Measurements from ENCODE around the gene PCNX2. TPM values are rescaled to one million over a fixed set of nuclear protein-coding genes. Genes with fewer than 3 reads are reported as not detected.
A peak's percentile ranks its signal among the peaks of the same experiment; 100 is the strongest.

Gene PCNX2
- total and polyA plus RNA-seq, 4 experiments from 2014 or later, result 1.8 to 109 (median 55.7) TPM

GRCh38 chr1:233240829-233241682 lies 54.5 kb downstream of the PCNX2 start:
- CTCF ChIA-PET (ENCODE audit: partially characterized antibody), result no interaction called here
- intact Hi-C loops (cut with micrococcal nuclease), result loop anchor here (5.0 kb wide), 1 partner anchor 604 kb away; no protein-coding TSS in a partner anchor
- H3K4me3 Mint-ChIP-seq, result no peak overlapping the region
- POLR2A ChIA-PET (ENCODE audit: partially characterized antibody), result no interaction called here
- peak overlapping the region in 1 of 7 donors; percentile 34 for H3K27ac Mint-ChIP-seq
- no peaks in the 10 kb centered on the region for H3K27me3 Mint-ChIP-seq
- Histone ChIP-seq H3K4me3 (ENCODE audit: low read length in 2 of 2) (no peak overlapping the region), H3K9me3 (ENCODE audit: control insufficient read depth in 1 of 2, low read length in 2 of 2) (no peaks in the 10 kb centered on the region), H3K27ac (ENCODE audit: low read depth, low read length) (no peak overlapping the region), H3K36me3 (ENCODE audit: insufficient read depth, low read length) (peaks cover 12% of the 10 kb centered on the region), H3K4me1 (ENCODE audit: insufficient read depth, low read length) (no peaks in the 10 kb centered on the region), H3K27me3 (ENCODE audit: insufficient read depth, low read length) (no peaks in the 10 kb centered on the region)
- H3K9me3 Mint-ChIP-seq, result no peaks in the 10 kb centered on the region
- H3K4me1 Mint-ChIP-seq, result peaks cover 0 to 3% (median 0%) of the 10 kb centered on the region in 4 donors
- DNase-seq, result no peak
- peaks cover 30 to 36% of the 10 kb centered on the region in 2 donors for H3K36me3 Mint-ChIP-seq

- H3K4me1 Mint-ChIP-seq, result peaks cover 0 to 3% (median 0%) of the 10 kb centered on the region in 4 donors
- H3K9me3 Mint-ChIP-seq, result no peaks in the 10 kb centered on the region
- no peak overlapping the region for H3K27ac Mint-ChIP-seq
- intact Hi-C loops (cut with micrococcal nuclease), result loop anchor here (5.0 kb wide), 1 partner anchor 603 kb away; no protein-coding TSS in a partner anchor
- POLR2A ChIA-PET (ENCODE audit: partially characterized antibody), result no interaction called here
- Histone ChIP-seq H3K27me3 (ENCODE audit: insufficient read depth, low read length) (no peaks in the 10 kb centered on the region), H3K4me3 (ENCODE audit: low read length in 2 of 2) (no peak overlapping the region), H3K4me1 (ENCODE audit: insufficient read depth, low read length) (no peaks in the 10 kb centered on the region), H3K9me3 (ENCODE audit: control insufficient read depth in 1 of 2, low read length in 2 of 2) (no peaks in the 10 kb centered on the region), H3K36me3 (ENCODE audit: insufficient read depth, low read length) (peaks cover 14% of the 10 kb centered on the region), H3K27ac (ENCODE audit: low read depth, low read length) (no peak overlapping the region)
- no peaks in the 10 kb centered on the region for H3K27me3 Mint-ChIP-seq
- CTCF ChIA-PET (ENCODE audit: partially characterized antibody), result no interaction called here
- H3K36me3 Mint-ChIP-seq, result peaks cover 34 to 39% of the 10 kb centered on the region in 2 donors
- no peak overlapping the region for H3K4me3 Mint-ChIP-seq
- no peak for DNase-seq
These were observed 55.2 kb downstream of the PCNX2 start for GRCh38 chr1:233240371-233240770.

- H3K4me1 ChIP-seq (ENCODE audit: insufficient read depth, low read length), result no peaks in the 10 kb centered on the region
- no peak overlapping the region for H3K4me3 Mint-ChIP-seq
- H3K9me3 ChIP-seq (ENCODE audit: control insufficient read depth in 1 of 2, low read length in 2 of 2), result no peaks in the 10 kb centered on the region
- peaks cover 20% of the 10 kb centered on the region for H3K36me3 ChIP-seq (ENCODE audit: insufficient read depth, low read length)
- CTCF ChIA-PET (ENCODE audit: partially characterized antibody), result no interaction called here
- H3K27me3 Mint-ChIP-seq, result no peaks in the 10 kb centered on the region
- POLR2A ChIA-PET (ENCODE audit: partially characterized antibody), result no interaction called here
- H3K27me3 ChIP-seq (ENCODE audit: insufficient read depth, low read length), result no peaks in the 10 kb centered on the region
- intact Hi-C loops (cut with micrococcal nuclease), result no loop called here
- no peak overlapping the region for H3K27ac Mint-ChIP-seq
- no peak overlapping the region for H3K27ac ChIP-seq (ENCODE audit: low read depth, low read length)
- DNase-seq, result no peak
- H3K36me3 Mint-ChIP-seq, result peaks cover 38 to 39% of the 10 kb centered on the region in 2 donors
- H3K4me1 Mint-ChIP-seq, result no peaks in the 10 kb centered on the region
- H3K9me3 Mint-ChIP-seq, result no peaks in the 10 kb centered on the region
- H3K4me3 ChIP-seq (ENCODE audit: low read length in 2 of 2), result no peak overlapping the region
These were observed 56.6 kb downstream of the PCNX2 start for GRCh38 chr1:233238884-233239431.

- peak overlapping the region in 1 of 7 donors; percentile 35 for H3K27ac Mint-ChIP-seq
- no peak overlapping the region for H3K4me3 Mint-ChIP-seq
- no peak overlapping the region for H3K27ac ChIP-seq (ENCODE audit: low read depth, low read length)
- H3K27me3 ChIP-seq (ENCODE audit: insufficient read depth, low read length), result no peaks in the 10 kb centered on the region
- H3K4me3 ChIP-seq (ENCODE audit: low read length in 2 of 2), result no peak overlapping the region
- ChIA-PET POLR2A (ENCODE audit: partially characterized antibody) (no interaction called here), CTCF (ENCODE audit: partially characterized antibody) (no interaction called here)
- no peak for DNase-seq
- H3K4me1 ChIP-seq (ENCODE audit: insufficient read depth, low read length), result no peaks in the 10 kb centered on the region
- H3K36me3 Mint-ChIP-seq, result peaks cover 47 to 48% of the 10 kb centered on the region in 2 donors
- H3K4me1 Mint-ChIP-seq, result no peaks in the 10 kb centered on the region
- H3K9me3 Mint-ChIP-seq, result no peaks in the 10 kb centered on the region
- intact Hi-C loops (cut with micrococcal nuclease), result no loop called here
- H3K36me3 ChIP-seq (ENCODE audit: insufficient read depth, low read length), result peaks cover 20% of the 10 kb centered on the region
- no peaks in the 10 kb centered on the region for H3K9me3 ChIP-seq (ENCODE audit: control insufficient read depth in 1 of 2, low read length in 2 of 2)
- H3K27me3 Mint-ChIP-seq, result no peaks in the 10 kb centered on the region
These were observed 57.9 kb downstream of the PCNX2 start for GRCh38 chr1:233237647-233238046.

GRCh38 chr1:233233508-233234040 lies 62.0 kb downstream of the PCNX2 start:
- POLR2A ChIA-PET (ENCODE audit: partially characterized antibody), result no interaction called here
- H3K36me3 Mint-ChIP-seq, result peaks cover 59 to 61% of the 10 kb centered on the region in 2 donors

GRCh38 chr1:233230011-233230410 lies 65.5 kb downstream of the PCNX2 start:
- H3K27me3 Mint-ChIP-seq, result no peaks in the 10 kb centered on the region
- Histone ChIP-seq H3K9me3 (ENCODE audit: control insufficient read depth in 1 of 2, low read length in 2 of 2) (no peaks in the 10 kb centered on the region), H3K27me3 (ENCODE audit: insufficient read depth, low read length) (no peaks in the 10 kb centered on the region), H3K4me1 (ENCODE audit: insufficient read depth, low read length) (no peaks in the 10 kb centered on the region), H3K4me3 (ENCODE audit: low read length in 2 of 2) (no peak overlapping the region), H3K36me3 (ENCODE audit: insufficient read depth, low read length) (peaks cover 3% of the 10 kb centered on the region), H3K27ac (ENCODE audit: low read depth, low read length) (no peak overlapping the region)
- no peaks in the 10 kb centered on the region for H3K4me1 Mint-ChIP-seq
- DNase-seq, result no peak
- CTCF ChIA-PET (ENCODE audit: partially characterized antibody), result no interaction called here
- H3K27ac Mint-ChIP-seq, result peak overlapping the region in 1 of 7 donors; percentile 49
- POLR2A ChIA-PET (ENCODE audit: partially characterized antibody), result no interaction called here
- H3K4me3 Mint-ChIP-seq, result no peak overlapping the region
- intact Hi-C loops (cut with micrococcal nuclease), result no loop called here
- no peaks in the 10 kb centered on the region for H3K9me3 Mint-ChIP-seq
- peaks cover 62 to 66% of the 10 kb centered on the region in 2 donors for H3K36me3 Mint-ChIP-seq

More at GRCh38 chr1:233233508-233234040, 62.0 kb downstream of the PCNX2 start:
- Histone ChIP-seq H3K27me3 (ENCODE audit: insufficient read depth, low read length) (no peaks in the 10 kb centered on the region), H3K4me3 (ENCODE audit: low read length in 2 of 2) (no peak overlapping the region), H3K4me1 (ENCODE audit: insufficient read depth, low read length) (no peaks in the 10 kb centered on the region), H3K9me3 (ENCODE audit: control insufficient read depth in 1 of 2, low read length in 2 of 2) (no peaks in the 10 kb centered on the region), H3K27ac (ENCODE audit: low read depth, low read length) (no peak overlapping the region), H3K36me3 (ENCODE audit: insufficient read depth, low read length) (peaks cover 20% of the 10 kb centered on the region)
- intact Hi-C loops (cut with micrococcal nuclease), result no loop called here
- H3K9me3 Mint-ChIP-seq, result no peaks in the 10 kb centered on the region
- H3K27me3 Mint-ChIP-seq, result no peaks in the 10 kb centered on the region
- H3K27ac Mint-ChIP-seq, result no peak overlapping the region
- no peaks in the 10 kb centered on the region for H3K4me1 Mint-ChIP-seq
- DNase-seq, result no peak
- CTCF ChIA-PET (ENCODE audit: partially characterized antibody), result interaction anchor here (0.8 kb wide), 1 partner anchor 9 kb away, joined by 4 read pairs; no protein-coding TSS in a partner anchor
- no peak overlapping the region for H3K4me3 Mint-ChIP-seq

- POLR2A ChIA-PET (ENCODE audit: partially characterized antibody), result no interaction called here
- intact Hi-C loops (cut with micrococcal nuclease), result no loop called here
- CTCF ChIA-PET (ENCODE audit: partially characterized antibody), result no interaction called here
- Mint-ChIP-seq H3K4me3 (no peak overlapping the region), H3K27ac (peak overlapping the region in 1 of 7 donors; percentile 22), H3K4me1 (no peaks in the 10 kb centered on the region), H3K9me3 (no peaks in the 10 kb centered on the region), H3K36me3 (peaks cover 55 to 61% of the 10 kb centered on the region in 2 donors), H3K27me3 (no peaks in the 10 kb centered on the region)
- DNase-seq, result no peak
- H3K4me1 ChIP-seq (ENCODE audit: insufficient read depth, low read length), result no peaks in the 10 kb centered on the region
- no peaks in the 10 kb centered on the region for H3K9me3 ChIP-seq (ENCODE audit: control insufficient read depth in 1 of 2, low read length in 2 of 2)
- no peaks in the 10 kb centered on the region for H3K36me3 ChIP-seq (ENCODE audit: insufficient read depth, low read length)
- H3K27ac ChIP-seq (ENCODE audit: low read depth, low read length), result no peak overlapping the region
- no peak overlapping the region for H3K4me3 ChIP-seq (ENCODE audit: low read length in 2 of 2)
- no peaks in the 10 kb centered on the region for H3K27me3 ChIP-seq (ENCODE audit: insufficient read depth, low read length)
These were observed 66.2 kb downstream of the PCNX2 start for GRCh38 chr1:233229288-233229687.
